Activated T-cell treated with anti-CD3 and anti-CD28 coated beads for 48 hours (primary cell): ENCODE measurements around the gene GPR157.
A peak's percentile ranks its signal among the peaks of the same experiment; 100 is the strongest.
"Not testable (repeated sequence)": the region's sequence is repeated elsewhere in the genome, so short reads cannot be mapped to it uniquely, and the experiment has no call there.

Experiments used
- DNase-seq: peaks from one replicate; pipeline ENCODE4 v3.0.0-alpha.2; 2020; ENCODE audit warnings: low read depth

GPR157 gene

DNA sequence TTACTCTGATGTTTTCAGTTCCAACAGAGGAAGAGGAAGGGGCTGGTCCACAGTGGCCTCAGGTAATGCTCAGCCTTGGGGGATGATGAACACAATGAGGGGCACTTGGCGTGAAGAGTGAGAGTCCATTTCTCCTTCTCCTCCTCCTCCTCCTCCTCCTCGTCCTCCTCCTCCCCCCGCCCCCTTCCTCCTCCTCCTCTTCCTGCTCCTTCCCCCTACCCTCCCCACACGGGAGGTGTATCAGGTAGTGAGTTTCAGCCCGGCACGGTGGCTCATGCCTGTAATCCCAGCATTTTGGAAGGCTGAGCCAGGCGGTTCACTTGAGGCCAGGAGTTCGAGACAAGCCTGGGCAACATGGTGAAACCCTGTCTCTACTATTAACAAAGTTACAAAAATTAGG is 17.3 kb upstream of the GPR157 start:
- DNase-seq = no peak

DNA sequence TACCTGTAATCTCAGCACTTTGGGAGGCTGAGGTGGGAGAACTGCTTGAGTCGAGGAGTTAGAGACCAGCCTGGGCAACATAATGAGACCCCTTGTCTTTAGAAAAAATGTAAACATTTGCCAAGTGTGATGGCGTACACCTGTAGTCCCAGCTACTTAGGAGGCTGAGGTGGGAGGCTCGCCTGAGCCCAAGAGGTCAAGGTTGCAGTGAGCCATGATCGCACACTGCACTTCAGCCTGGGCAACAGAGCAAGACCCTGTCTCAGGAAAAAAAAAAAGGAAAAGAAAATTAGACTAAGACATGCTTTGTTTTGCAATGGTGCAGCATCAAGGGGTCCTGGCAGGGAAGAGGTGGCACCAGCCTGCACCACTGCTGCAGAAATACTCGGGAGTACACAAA is 16.8 kb upstream of the GPR157 start:
- DNase-seq = no peak

DNA sequence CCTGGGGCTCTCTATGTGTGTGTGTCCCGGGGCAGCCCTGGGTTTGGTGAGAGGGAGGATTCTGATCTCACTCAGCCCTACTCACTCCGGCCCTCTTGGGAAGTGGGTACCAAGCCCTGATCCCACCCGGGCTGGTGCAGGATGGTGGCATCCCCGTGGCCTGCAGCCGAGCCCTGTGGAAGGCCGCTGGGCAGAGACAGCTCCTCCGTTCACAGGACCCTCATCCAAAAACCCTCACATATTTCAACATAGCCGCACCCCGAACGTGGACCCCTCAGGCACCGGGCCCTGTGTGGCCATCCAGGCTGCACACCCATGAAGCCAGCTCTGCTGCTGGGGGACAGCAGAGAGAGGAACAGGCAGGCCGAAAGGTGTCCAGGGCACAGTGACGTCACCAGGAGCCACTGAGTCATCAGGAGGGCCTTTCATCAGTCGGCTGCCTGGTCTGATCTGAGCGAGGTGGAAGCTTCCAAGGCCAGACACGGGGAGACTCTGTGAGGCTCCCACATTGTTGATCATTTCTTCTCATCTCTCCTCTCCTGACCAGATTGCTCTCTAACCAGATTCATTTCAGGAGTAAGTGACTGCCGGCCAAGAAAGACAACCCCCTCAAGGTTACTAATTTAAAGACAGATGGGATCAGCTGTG is 16.2 kb upstream of the GPR157 start:
- DNase-seq = no peak

- not testable (repeated sequence) for DNase-seq
These were observed 15.6 kb upstream of the GPR157 start for GRCh38 chr1:9144494-9144893.

GRCh38 chr1:9143250-9143649 is 14.3 kb upstream of the GPR157 start:
- DNase-seq = no peak

- DNase-seq = no peak
These were observed 11.0 kb upstream of the GPR157 start for GRCh38 chr1:9139930-9140329.

DNA sequence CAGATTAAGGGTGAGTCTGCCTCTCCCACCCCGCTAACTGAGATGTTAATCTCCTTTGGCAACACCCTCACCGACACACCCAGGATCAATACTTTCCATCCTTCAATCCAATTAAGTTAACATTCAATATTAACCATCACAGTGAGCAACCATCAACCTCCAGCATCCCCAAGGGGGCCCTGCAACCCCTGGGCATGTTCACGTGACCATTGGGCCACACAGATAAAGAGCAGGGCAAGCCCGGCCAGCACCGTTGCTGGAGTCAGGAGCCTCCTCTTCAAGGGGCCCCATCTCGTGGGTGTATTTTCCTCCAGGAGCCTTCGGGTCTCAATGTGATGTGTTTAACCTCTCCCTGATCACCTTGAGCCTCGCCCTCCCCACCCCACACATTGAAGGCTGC is 8.0 kb upstream of the GPR157 start:
- no peak for DNase-seq

GRCh38 chr1:9135073-9135836 is 6.4 kb upstream of the GPR157 start:
- no peak for DNase-seq

DNA sequence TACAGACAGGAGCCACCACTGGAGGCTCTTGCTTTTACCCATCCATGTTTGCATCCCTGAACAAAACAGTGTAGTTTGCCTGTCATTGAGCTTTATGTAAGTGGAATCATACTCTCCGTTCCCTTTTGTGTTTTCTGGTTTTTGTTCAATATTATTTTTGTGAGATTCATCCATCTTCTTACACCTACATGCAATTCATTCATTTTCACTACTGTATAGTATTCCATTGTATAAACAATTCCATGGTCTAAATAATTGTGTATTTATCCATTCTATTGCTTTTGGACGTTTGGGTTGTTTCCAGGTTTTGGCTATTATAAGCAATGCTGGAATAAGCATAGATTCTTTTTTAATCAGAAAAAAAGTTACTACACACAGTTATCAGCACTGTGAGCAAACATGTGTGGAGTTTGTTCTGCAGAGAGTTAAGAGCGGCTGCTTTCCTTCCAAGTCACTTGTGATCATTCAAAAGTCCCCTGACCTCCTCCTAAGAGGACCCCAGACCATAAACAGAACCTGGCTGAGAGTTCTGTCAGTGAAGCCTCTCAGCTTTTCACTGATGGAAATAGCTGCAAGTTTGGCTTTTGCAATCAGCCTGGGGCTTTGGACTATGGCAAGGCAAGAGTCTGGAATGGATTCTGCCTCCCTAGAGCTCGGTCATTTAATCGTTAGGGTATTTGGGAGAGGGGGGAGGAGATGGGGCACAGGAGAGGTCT is 5.1 kb upstream of the GPR157 start:
- no peak for DNase-seq

DNA sequence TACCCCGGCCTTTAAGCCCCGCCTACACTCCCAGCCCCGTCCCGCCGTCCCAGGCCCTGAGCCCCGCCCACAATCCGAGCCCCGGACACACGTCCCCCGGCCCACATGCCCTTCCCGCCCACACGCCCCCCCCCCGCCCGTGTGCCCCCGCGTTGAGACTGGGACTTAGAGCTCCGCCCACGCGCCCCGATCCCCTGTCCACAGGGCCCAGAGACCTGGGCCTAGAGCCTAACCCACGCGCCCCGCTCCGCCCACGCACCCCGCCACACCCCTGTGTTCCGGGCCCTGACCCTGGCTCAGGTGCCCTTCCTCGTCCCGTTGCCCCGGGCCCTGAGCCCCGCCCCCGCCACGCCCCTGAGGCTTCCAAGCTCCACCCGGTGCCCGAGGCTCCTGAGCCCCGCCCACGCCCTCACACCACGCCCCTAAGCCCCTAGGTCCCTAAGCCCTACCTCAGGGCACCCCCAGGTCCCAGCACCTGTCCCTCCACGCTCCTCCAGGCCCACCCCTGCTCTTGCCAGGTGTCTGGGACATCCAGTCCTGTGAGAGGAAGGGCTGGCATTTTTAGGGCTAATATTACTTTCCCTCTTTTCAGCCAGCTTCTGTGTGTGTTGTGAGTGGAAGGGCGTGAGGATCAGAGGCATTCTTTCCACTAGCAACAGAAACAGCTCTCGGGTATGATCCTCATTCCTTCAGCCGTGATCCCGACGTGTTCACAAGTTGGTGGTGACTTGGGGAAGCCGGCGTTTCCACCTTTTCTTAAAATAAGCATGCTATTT is 552 bp upstream of the GPR157 start:
- peak; percentile 75 for DNase-seq

DNA sequence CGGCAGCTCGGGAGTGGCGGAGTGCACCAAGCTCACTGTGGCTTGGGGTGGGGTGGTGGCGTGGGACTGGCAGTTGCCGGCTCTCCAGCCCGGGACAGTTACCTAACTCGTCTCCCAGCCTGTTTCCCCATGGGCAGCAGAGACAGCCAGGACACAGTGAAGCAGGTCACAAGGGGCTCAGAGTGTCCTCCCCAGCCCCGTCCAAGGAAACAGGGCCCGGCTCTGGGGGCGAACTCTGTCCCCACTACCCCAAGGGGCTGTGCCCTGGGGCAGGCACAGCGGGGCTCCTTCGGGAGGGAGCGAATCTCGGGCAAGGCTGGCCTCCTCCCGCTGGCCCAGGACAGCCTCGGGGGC is 759 bp downstream of the GPR157 start:
- no peak for DNase-seq

GRCh38 chr1:9127395-9128165 is 1.3 kb downstream of the GPR157 start:
- DNase-seq = no peak

- DNase-seq = no peak
These were observed 2.4 kb downstream of the GPR157 start for GRCh38 chr1:9126511-9126910.

- DNase-seq = not testable (repeated sequence)
These were observed 3.1 kb downstream of the GPR157 start for GRCh38 chr1:9125847-9126246.

DNA sequence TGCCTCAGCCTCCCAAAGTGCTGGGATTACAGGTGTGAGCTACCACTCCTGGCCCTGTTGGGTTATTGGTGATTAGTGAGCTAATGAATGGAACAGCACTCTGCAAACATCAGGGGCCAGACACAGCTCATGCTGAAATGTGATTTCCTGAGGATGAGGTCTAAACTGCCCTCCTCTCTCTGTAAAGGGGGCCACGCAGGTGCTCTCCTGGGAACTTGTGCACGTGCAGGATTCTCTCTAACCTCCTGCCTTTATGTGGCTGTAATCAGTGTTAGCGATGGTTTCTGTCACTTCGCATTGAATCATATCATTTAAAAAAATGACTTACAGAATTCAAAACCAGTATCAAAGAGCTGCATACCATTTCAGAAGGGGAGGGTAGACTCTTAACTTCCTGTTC is 3.6 kb downstream of the GPR157 start:
- DNase-seq = no peak

- not testable (repeated sequence) for DNase-seq
These were observed 4.5 kb downstream of the GPR157 start for GRCh38 chr1:9124389-9124788.

DNA sequence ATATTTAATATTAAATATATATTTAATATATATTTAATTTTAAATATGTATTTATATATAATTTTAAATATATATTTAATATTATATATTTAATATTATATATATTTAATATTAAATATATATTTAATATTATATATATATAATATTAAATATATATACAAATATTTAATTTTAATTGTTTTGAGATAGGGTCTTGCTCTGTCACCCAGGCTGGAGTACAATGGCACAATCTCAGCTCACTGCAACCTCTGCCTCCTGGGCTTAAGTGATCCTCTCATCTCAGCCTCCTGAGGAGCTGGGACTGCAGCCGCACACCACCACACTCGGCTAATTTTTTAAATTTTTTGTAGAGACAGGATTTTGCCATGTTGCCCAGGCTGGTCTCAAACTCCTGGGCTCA is 5.2 kb downstream of the GPR157 start:
- DNase-seq = not testable (repeated sequence)

DNA sequence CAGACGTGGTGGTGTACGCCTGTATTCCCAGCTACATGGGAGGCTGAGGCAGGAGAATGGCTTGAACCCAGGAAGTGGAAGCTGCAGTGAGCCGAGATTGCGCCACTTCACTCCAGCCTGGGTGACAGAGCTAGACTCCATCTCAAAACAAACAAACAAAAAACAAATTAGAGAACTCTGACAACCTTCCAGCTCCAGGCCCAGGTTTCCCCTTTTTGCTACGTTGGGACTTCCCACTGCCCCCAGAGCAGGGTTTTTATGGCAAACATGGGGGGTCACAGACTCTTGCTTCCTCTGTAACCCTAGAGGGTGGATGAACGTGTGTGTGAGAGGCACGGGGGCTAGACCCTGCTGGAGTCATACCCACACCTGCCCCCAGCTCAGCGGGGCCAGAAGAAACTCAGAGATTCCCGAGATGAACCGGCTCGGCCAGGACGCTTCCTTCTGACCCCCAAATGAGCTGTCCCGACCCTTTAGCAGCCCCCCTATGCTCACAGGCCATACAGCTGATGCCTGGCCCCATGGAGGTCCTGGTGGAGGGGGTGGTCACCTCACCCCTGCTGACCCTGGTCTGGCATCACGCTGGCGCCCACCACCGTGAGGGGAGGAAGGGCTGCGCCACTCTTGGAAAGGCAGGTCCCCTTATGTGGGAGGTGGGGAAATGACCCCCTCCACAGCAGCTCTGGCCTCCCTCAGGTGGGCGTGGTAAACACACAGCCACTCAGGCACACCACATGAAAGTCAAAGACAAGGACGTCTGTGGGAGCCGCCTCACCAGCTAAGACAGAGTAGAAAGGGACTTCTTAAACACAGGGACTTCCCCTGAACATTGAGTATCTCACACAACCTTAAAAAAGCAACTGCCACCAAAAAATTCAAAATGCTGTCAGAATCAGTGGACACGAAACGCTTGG is 7.1 kb downstream of the GPR157 start:
- no peak for DNase-seq

- DNase-seq = no peak
These were observed 8.5 kb downstream of the GPR157 start for GRCh38 chr1:9120312-9120958.

DNA sequence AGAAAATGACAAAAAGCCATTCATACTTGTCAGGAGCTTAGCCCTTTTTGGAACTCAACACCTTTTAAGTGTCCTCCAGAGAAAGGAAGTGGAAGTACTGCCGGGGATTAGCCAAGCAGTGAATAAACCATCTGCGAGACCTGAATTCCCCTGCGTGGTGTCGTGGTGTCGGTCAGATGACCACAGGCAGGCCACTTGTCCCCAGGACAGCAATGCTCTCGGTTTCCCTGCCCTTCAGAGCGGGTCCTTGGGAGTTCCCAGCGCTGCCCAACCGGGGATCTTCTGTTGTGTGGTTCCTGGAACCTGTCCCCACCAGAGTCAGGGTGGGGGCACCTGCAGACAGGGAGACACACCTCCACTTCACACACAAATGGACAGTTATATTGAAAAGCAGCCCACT is 9.2 kb downstream of the GPR157 start:
- DNase-seq = no peak
